Panc1 (cell line): ENCODE data around the gene TTLL5. TPM values are rescaled to one million over a fixed set of nuclear protein-coding genes. Genes with fewer than 3 reads are reported as not detected.

Source experiments
- ATAC-seq: fragments of 200-7000 bp; cut with Tn5 transposase; 2 replicates; pipeline ENCODE4 v1.9.1; 2020; ENCODE audit warnings: mild to moderate bottlenecking, moderate library complexity
- BruUV-seq: library from RNA; stranded (reverse); fragments of 400-500 nt; replicated peaks from 2 replicates; lab custom pipeline; 2021; lab: Mats Ljungman, UMichigan
- CTCF ChIA-PET: fragments of 300-600 bp; sonication (Branson Sonifier 250); formaldehyde crosslinking; loops from one replicate; lab custom pipeline; 2022; ENCODE audit warnings: antibody characterized with exemption; lab: Charles Lee
- POLR2A ChIA-PET: fragments of 300-600 bp; sonication (Branson Sonifier 250); formaldehyde crosslinking; loops from one replicate; lab custom pipeline; 2022; ENCODE audit warnings: antibody characterized with exemption; lab: Charles Lee
- DNase-seq: peaks from one replicate; pipeline ENCODE4 v3.0.0-alpha.2; 2010; ENCODE audit warnings: low read depth, low spot score
- H3K27ac ChIP-seq: 2 replicates; pipeline ENCODE4 v1.5.1; 2011; ENCODE audit warnings: mild to moderate bottlenecking, low read length, inconsistent platforms
- H3K27me3 ChIP-seq: fragments of 200-500 bp; sonication (Bioruptor generic); 2 replicates; pipeline ENCODE4 v1.6.0; 2014; ENCODE audit warnings: low read length, inconsistent platforms; ENCODE audit not compliant: control insufficient read depth, insufficient read depth
- H3K36me3 ChIP-seq: fragments of 200-500 bp; sonication (Bioruptor generic); 2 replicates; pipeline ENCODE4 v1.5.1; 2014; ENCODE audit warnings: inconsistent platforms, mild to moderate bottlenecking, low read length, moderate library complexity; ENCODE audit not compliant: control insufficient read depth, insufficient read depth
- H3K4me1 ChIP-seq: 2 replicates; pipeline ENCODE4 v1.5.1; 2011; ENCODE audit warnings: inconsistent platforms, mild to moderate bottlenecking, low read length, moderate library complexity; ENCODE audit not compliant: control insufficient read depth, insufficient read depth
- H3K4me3 ChIP-seq, 2 experiments: 2 replicates each; pipeline ENCODE4 v1.5.1; 2011 to 2012; ENCODE audit warnings: low read depth in 2 of 2, low read length in 2 of 2, mild to moderate bottlenecking in 2 of 2, inconsistent platforms in 1 of 2, moderate library complexity in 1 of 2
- H3K9me3 ChIP-seq: fragments of 200-500 bp; sonication (Bioruptor generic); 2 replicates; pipeline ENCODE4 v1.5.1; 2014; ENCODE audit warnings: low read depth, mild to moderate bottlenecking, inconsistent platforms, low read length, moderate library complexity; ENCODE audit not compliant: control insufficient read depth, insufficient read depth
- POLR2AphosphoS5 ChIP-seq: IDR thresholded peaks from 2 replicates; pipeline ENCODE4 v1.6.1; 2012; ENCODE audit warnings: mild to moderate bottlenecking, low read depth, low read length, moderate library complexity
- SIN3A ChIP-seq: IDR thresholded peaks from 2 replicates; pipeline ENCODE4 v1.6.1; 2012; ENCODE audit warnings: low read depth, mild to moderate bottlenecking, low read length, moderate library complexity, borderline replicate concordance; ENCODE audit not compliant: insufficient read depth
- TCF7L2 ChIP-seq: IDR thresholded peaks from 2 replicates; pipeline ENCODE4 v1.6.1; 2011; ENCODE audit warnings: mild to moderate bottlenecking, low read depth, low read length, inconsistent platforms
- in situ Hi-C: cut with HindIII; loops from 2 replicates; pipeline ENCODE4 v1.10.0; 2016; ENCODE audit warnings: low sequenced_read_pairs, low pct_unique_long_range_greater_than_20kb
- intact Hi-C: fragments of 100-400 bp; cut with micrococcal nuclease; formaldehyde crosslinking; loops from one replicate; pipeline ENCODE4 v1.10.0; 2022; ENCODE audit not compliant: unreplicated experiment
- total RNA-seq: library from RNA; stranded (reverse); gene quantifications from one replicate; pipeline ENCODE4 v1.2.1, GENCODE V29; 2021; ENCODE audit not compliant: unreplicated experiment
- TF ChIP-seq, protein P1 (sequence below): fragments of 450-650 bp; IDR thresholded peaks from 2 replicates; pipeline ENCODE4 v1.5.1; 2017; ENCODE audit warnings: mild to moderate bottlenecking
- TF ChIP-seq, protein P2 (sequence below), 2 experiments: IDR thresholded peaks; 2 replicates each; pipeline ENCODE4 v1.6.1; 2011 to 2012; ENCODE audit warnings: low read depth in 2 of 2, control low read depth in 1 of 2, low read length in 1 of 2, mild to moderate bottlenecking in 1 of 2, moderate library complexity in 1 of 2; ENCODE audit not compliant: insufficient read depth in 1 of 2

The TTLL5 gene
- total RNA-seq, 1 experiment from 2014 or later, result 23.5 TPM

DNA sequence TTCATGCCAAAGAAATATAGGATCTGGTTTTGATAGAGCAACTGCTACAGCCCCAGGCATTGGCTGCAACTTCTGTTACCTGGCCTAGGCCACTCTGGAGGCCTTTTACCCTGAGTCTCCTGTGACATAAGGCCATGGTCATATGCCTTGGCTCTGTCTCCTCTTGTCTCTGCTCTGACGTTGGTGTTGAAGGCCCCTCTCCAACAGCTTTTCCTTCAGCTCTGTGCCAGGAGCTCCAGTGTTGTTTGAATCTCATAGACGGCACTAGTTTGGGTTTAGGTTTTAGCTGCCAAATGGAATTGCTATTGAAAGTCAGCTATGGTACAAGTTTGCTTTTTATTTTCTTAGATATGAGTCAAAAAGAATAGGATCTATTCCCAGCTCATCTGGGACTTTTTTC is 41.1 kb downstream of the TTLL5 start:
- POLR2A ChIA-PET, result no interaction called here
- Histone ChIP-seq H3K27me3 (no peaks in the 10 kb centered on the region), H3K27ac (no peak overlapping the region), H3K4me3 (no peak overlapping the region), H3K9me3 (no peaks in the 10 kb centered on the region), H3K4me1 (no peaks in the 10 kb centered on the region), H3K36me3 (no peaks in the 10 kb centered on the region; the same call in 1 of the 2 replicates)
- CTCF ChIA-PET, result no interaction called here
- in situ Hi-C loops (no loop called here), intact Hi-C loops (no loop called here)
- ATAC-seq, result no peak
- no TSS peak for BruUV-seq
- no peak for DNase-seq
- no peak for TF ChIP-seq POLR2AphosphoS5
- TF ChIP-seq, protein P1, sequence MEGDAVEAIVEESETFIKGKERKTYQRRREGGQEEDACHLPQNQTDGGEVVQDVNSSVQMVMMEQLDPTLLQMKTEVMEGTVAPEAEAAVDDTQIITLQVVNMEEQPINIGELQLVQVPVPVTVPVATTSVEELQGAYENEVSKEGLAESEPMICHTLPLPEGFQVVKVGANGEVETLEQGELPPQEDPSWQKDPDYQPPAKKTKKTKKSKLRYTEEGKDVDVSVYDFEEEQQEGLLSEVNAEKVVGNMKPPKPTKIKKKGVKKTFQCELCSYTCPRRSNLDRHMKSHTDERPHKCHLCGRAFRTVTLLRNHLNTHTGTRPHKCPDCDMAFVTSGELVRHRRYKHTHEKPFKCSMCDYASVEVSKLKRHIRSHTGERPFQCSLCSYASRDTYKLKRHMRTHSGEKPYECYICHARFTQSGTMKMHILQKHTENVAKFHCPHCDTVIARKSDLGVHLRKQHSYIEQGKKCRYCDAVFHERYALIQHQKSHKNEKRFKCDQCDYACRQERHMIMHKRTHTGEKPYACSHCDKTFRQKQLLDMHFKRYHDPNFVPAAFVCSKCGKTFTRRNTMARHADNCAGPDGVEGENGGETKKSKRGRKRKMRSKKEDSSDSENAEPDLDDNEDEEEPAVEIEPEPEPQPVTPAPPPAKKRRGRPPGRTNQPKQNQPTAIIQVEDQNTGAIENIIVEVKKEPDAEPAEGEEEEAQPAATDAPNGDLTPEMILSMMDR, result no peak

DNA sequence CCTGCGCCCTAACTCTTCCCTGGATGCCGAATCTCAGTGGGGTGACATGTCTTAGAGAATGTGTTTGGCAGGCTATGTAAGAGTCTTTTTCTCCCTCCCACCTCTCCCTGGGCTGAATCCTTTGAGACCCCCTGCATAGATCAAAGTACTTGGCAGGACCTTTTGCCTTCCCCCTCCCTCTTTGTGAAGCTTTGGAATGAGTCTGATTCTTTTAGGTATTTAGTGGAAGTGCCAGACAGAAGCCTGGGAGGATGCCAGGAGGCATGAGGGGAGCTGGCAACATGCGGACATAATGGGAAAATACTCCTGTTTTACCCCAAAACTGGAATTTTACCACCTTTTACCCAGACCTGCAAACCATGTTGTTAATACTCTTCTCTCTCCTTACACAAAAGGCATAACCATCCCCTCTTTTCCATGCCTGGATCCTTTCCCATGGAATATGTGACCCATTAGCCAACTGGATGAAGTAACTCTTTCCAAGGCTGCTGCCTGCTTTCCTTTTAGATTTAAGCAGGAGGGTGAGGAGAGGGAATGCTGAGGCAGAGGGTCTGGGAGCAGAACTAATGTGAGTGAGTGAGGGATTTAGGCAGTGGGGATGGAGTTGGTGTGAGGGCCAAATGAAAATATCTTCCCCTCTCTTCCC is 41.7 kb downstream of the TTLL5 start:
- Histone ChIP-seq H3K27ac (no peak overlapping the region), H3K4me3 (no peak overlapping the region), H3K36me3 (no peaks in the 10 kb centered on the region; the same call in 1 of the 2 replicates), H3K27me3 (no peaks in the 10 kb centered on the region), H3K4me1 (no peaks in the 10 kb centered on the region), H3K9me3 (no peaks in the 10 kb centered on the region)
- in situ Hi-C loops, result no loop called here
- intact Hi-C loops, result no loop called here
- ChIA-PET CTCF (no interaction called here), POLR2A (no interaction called here)
- TF ChIP-seq SIN3A (no peak), TCF7L2 (no peak), POLR2AphosphoS5 (no peak)
- TF ChIP-seq, protein P2, sequence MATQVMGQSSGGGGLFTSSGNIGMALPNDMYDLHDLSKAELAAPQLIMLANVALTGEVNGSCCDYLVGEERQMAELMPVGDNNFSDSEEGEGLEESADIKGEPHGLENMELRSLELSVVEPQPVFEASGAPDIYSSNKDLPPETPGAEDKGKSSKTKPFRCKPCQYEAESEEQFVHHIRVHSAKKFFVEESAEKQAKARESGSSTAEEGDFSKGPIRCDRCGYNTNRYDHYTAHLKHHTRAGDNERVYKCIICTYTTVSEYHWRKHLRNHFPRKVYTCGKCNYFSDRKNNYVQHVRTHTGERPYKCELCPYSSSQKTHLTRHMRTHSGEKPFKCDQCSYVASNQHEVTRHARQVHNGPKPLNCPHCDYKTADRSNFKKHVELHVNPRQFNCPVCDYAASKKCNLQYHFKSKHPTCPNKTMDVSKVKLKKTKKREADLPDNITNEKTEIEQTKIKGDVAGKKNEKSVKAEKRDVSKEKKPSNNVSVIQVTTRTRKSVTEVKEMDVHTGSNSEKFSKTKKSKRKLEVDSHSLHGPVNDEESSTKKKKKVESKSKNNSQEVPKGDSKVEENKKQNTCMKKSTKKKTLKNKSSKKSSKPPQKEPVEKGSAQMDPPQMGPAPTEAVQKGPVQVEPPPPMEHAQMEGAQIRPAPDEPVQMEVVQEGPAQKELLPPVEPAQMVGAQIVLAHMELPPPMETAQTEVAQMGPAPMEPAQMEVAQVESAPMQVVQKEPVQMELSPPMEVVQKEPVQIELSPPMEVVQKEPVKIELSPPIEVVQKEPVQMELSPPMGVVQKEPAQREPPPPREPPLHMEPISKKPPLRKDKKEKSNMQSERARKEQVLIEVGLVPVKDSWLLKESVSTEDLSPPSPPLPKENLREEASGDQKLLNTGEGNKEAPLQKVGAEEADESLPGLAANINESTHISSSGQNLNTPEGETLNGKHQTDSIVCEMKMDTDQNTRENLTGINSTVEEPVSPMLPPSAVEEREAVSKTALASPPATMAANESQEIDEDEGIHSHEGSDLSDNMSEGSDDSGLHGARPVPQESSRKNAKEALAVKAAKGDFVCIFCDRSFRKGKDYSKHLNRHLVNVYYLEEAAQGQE (IDR thresholded peaks at IDR 0.05; ENCODE audit: insufficient read depth in 1 of 2, low read depth in 2 of 2, low read length in 1 of 2), result no peak
- TF ChIP-seq, protein P1, result no peak
- no TSS peak for BruUV-seq
- DNase-seq (no peak), ATAC-seq (no peak)
